GM19035 (cell line): Measurements from ENCODE around the gene CORO7.
A peak's percentile ranks its signal among the peaks of the same experiment; 100 is the strongest.

Experiments used
- ATAC-seq: cut with Tn5 transposase; IDR thresholded peaks from one replicate; pipeline ENCODE4 v1.9.1; 2021; ENCODE audit not compliant: unreplicated experiment

Gene CORO7

DNA sequence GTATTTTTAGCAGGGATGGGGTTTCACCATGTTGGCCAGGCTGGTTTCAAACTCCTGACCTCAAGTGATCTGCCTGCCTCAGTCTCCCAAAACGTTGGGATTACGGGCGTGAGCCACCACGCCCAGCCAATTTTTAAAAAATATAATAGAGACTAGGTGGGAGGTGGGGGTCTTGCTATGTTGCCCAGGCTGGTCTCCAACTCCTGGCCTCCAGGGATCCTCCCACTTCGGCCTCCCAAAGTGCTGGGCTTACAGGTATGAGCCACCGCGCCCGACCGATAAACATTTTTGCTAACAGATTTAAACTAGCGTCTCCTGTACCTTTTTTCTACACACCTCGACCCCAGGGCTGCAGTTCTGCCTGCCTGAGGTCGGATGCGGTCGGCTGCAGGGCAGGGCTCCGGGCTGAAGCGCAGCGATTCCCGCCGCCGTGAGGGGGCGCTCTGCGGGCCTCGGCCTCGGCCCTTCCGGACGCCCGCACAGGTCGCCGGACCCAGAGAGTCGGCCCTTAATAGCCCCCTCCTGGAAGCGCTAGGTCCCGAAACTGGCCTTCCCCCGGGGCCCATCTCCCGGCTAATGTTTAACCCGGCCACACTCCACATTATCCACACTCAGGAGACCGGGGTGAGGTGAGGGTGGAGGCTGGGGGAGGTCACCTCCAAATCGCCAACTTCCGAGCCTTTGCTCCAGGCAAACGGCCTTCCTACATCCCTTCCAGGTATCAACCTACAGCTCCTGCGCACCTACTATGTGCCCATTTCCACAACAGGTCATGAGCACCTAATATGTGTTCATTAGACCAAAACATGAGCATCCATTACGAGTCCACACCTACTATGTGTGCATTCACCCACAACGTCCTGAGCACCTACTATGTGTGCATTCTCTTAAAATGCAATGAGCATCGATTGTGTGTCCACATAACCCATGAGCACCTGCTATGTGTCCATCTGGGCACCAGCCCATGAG is 102.5 kb downstream of the CORO7 start:
- no peak for ATAC-seq

- ATAC-seq, result no peak
These were observed 106.5 kb downstream of the CORO7 start for GRCh38 chr16:4309833-4310266.

GRCh38 chr16:4309102-4309832 is 107.1 kb downstream of the CORO7 start:
- ATAC-seq, result no peak

DNA sequence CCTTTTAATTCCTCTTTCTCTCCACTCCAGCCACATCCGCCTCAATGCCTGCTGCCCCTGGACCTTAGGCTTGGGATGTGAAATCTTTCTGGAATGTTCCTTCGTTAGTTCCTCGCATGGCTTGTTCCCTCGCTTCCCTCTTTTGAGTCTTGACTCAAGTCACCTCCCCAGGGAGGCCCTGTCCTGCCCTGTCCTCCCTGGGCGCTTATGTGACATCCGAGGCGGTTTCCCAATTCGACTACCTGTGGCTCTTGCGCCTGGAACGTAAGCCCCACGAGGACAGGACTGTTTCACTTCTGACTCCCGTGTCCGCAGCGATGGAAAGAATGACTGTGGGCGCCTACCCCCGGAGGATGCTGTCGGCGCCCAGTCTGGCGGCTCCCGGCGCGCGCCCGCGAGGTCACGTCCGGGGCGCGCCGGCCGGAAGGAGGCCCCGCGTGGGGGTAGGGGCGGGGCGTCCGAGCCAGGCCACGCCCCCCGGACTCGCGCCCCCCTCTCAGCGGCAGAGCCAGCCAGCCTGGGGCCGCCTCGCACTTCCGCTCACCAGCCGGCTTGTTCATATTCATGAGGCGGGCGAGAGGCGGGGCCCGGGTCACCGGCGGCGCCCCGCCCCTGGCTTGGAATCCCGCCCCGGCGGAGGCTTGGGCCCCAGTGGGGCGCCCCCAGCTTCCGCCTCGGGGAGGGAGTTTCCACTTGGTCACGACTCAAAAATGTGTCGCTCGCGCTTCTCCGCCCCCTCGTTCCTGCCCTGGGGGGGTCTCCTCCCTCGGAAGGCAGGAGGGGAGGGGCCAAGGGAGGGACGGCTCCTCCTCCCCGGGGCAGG is 109.0 kb downstream of the CORO7 start:
- peak; percentile 89 for ATAC-seq

- no peak for ATAC-seq
These were observed 109.8 kb downstream of the CORO7 start for GRCh38 chr16:4306470-4307214.
